ENCODE data around the gene FARS2.

DNA sequence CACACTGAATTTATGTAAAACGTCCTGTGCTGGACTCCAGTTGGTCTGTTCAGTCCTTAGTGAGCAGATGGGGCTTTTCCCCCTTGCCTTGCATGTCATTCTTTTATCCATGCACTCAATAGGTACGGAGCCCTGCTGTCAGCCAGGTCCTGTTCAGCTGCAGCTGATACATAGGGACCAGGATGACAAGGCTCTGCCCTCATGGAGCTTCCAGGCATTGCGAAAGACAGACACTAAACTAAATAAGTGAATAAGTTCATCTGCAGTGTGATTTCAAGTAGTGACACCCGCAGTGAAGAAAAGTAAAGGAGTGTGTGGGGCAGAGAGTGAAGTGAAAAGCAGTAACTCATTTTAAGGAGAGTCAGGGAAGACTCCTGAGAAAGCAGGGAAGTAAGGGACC lies 421.2 kb downstream of the FARS2 start:
- TF ChIP-seq, protein P1, sequence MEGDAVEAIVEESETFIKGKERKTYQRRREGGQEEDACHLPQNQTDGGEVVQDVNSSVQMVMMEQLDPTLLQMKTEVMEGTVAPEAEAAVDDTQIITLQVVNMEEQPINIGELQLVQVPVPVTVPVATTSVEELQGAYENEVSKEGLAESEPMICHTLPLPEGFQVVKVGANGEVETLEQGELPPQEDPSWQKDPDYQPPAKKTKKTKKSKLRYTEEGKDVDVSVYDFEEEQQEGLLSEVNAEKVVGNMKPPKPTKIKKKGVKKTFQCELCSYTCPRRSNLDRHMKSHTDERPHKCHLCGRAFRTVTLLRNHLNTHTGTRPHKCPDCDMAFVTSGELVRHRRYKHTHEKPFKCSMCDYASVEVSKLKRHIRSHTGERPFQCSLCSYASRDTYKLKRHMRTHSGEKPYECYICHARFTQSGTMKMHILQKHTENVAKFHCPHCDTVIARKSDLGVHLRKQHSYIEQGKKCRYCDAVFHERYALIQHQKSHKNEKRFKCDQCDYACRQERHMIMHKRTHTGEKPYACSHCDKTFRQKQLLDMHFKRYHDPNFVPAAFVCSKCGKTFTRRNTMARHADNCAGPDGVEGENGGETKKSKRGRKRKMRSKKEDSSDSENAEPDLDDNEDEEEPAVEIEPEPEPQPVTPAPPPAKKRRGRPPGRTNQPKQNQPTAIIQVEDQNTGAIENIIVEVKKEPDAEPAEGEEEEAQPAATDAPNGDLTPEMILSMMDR (IDR thresholded peaks at IDR 0.05): no peak
- TF ChIP-seq NFATC4 (CRISPR knock-in tag; IDR thresholded peaks at IDR 0.05) (no peak), KAT7 (CRISPR knock-in tag; IDR thresholded peaks at IDR 0.05; ENCODE audit: borderline replicate concordance) (no peak)
- TF ChIP-seq, protein P2, sequence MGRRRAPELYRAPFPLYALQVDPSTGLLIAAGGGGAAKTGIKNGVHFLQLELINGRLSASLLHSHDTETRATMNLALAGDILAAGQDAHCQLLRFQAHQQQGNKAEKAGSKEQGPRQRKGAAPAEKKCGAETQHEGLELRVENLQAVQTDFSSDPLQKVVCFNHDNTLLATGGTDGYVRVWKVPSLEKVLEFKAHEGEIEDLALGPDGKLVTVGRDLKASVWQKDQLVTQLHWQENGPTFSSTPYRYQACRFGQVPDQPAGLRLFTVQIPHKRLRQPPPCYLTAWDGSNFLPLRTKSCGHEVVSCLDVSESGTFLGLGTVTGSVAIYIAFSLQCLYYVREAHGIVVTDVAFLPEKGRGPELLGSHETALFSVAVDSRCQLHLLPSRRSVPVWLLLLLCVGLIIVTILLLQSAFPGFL (CRISPR knock-in tag; IDR thresholded peaks at IDR 0.05; ENCODE audit: borderline replicate concordance): no peak

All from WTC11 (cell line).